Activated CD4-positive, alpha-beta T cell treated with anti-CD3 and anti-CD28 coated beads for 36 hours (primary cell): ENCODE results near the gene KLF11. TPM values are rescaled to one million over a fixed set of nuclear protein-coding genes. Genes with fewer than 3 reads are reported as not detected.

Source experiments
- ATAC-seq: fragments of 200-7000 bp; cut with Tn5 transposase; one replicate; pipeline ENCODE4 v1.10.0; 2021; ENCODE audit warnings: mild to moderate bottlenecking, moderate library complexity
- CTCF ChIA-PET: fragments of 350-600 bp; sonication (Branson Sonifier 250); formaldehyde crosslinking; loops from one replicate; lab custom pipeline; 2021; ENCODE audit warnings: antibody characterized with exemption; lab: Charles Lee
- POLR2A ChIA-PET: fragments of 350-600 bp; sonication (Branson Sonifier 250); formaldehyde crosslinking; loops from one replicate; lab custom pipeline; 2021; ENCODE audit warnings: antibody characterized with exemption, inconsistent platforms; lab: Charles Lee
- DNase-seq: peaks from one replicate; pipeline ENCODE4 v3.0.0-alpha.2; 2020
- H3K27ac Mint-ChIP-seq: one replicate; pipeline ENCODE4 v1.8.0; 2021; ENCODE audit warnings: mixed read lengths
- H3K27me3 Mint-ChIP-seq: one replicate; pipeline ENCODE4 v1.8.0; 2021; ENCODE audit warnings: mixed read lengths
- H3K36me3 Mint-ChIP-seq: one replicate; pipeline ENCODE4 v1.8.0; 2021; ENCODE audit warnings: low read depth, mixed read lengths
- H3K4me1 Mint-ChIP-seq: one replicate; pipeline ENCODE4 v1.8.0; 2021; ENCODE audit warnings: mixed read lengths
- H3K4me3 Mint-ChIP-seq: one replicate; pipeline ENCODE4 v1.8.0; 2021; ENCODE audit warnings: mild to moderate bottlenecking, moderate library complexity, mixed read lengths
- H3K9me3 Mint-ChIP-seq: one replicate; pipeline ENCODE4 v1.8.0; 2021; ENCODE audit warnings: low read depth, mixed read lengths
- intact Hi-C, 2 experiments: fragments of 100-400 bp; cut with DNase I in 1 of 2; cut with micrococcal nuclease in 1 of 2; formaldehyde crosslinking; loops; one replicate each; pipeline versions ENCODE4 v1.14.2 to v1.15.1; 2022 to 2024; cut with DNase I, micrococcal nuclease
- total RNA-seq, 2 experiments: library from RNA; stranded (reverse); gene quantifications; one replicate each; pipeline ENCODE4 v1.2.3, GENCODE V29; 2021

The KLF11 gene
- total RNA-seq, 2 experiments from 2014 or later, result 4.2 to 4.5 TPM

- H3K4me1 Mint-ChIP-seq, result peaks cover 12% of the 10 kb centered on the region
- intact Hi-C loops, result no loop called here
- ChIA-PET POLR2A (interaction anchor here (0.6 kb wide), 1 partner anchor 48 kb away, joined by 5 read pairs; no protein-coding TSS in a partner anchor), CTCF (interaction anchor here (0.6 kb wide), 1 partner anchor 494 kb away, joined by 4 read pairs; no protein-coding TSS in a partner anchor)
- H3K4me3 Mint-ChIP-seq, result peak overlapping the region; percentile 32
- no peaks in the 10 kb centered on the region for H3K36me3 Mint-ChIP-seq
- no peaks in the 10 kb centered on the region for H3K9me3 Mint-ChIP-seq
- DNase-seq (no peak), ATAC-seq (no peak)
- H3K27ac Mint-ChIP-seq, result no peak overlapping the region
- peaks cover 71% of the 10 kb centered on the region for H3K27me3 Mint-ChIP-seq
These were observed 37.4 kb downstream of the KLF11 start for GRCh38 chr2:10080536-10081304.

GRCh38 chr2:10083046-10083445 lies 39.7 kb downstream of the KLF11 start:
- Mint-ChIP-seq H3K36me3 (no peaks in the 10 kb centered on the region), H3K9me3 (no peaks in the 10 kb centered on the region), H3K27me3 (peaks cover 58% of the 10 kb centered on the region), H3K4me3 (no peak overlapping the region), H3K4me1 (peaks cover 12% of the 10 kb centered on the region), H3K27ac (no peak overlapping the region)
- POLR2A ChIA-PET, result no interaction called here
- intact Hi-C loops, result no loop called here
- CTCF ChIA-PET, result interaction anchor here (0.8 to 4.7 kb wide), 7 partner anchors 9 to 352 kb away, joined by 3 to 35 read pairs (median 5); no protein-coding TSS in a partner anchor
- DNase-seq, result no peak
- ATAC-seq, result no peak

- intact Hi-C loops, result no loop called here
- CTCF ChIA-PET, result interaction anchor here (0.6 to 4.7 kb wide), 4 partner anchors 11 to 31 kb away, joined by 3 to 35 read pairs (median 10); no protein-coding TSS in a partner anchor
- Mint-ChIP-seq H3K9me3 (no peaks in the 10 kb centered on the region), H3K27me3 (peaks cover 50% of the 10 kb centered on the region), H3K4me1 (peaks cover 12% of the 10 kb centered on the region), H3K4me3 (no peak overlapping the region), H3K36me3 (no peaks in the 10 kb centered on the region), H3K27ac (no peak overlapping the region)
- POLR2A ChIA-PET, result no interaction called here
- DNase-seq (no peak), ATAC-seq (no peak)
These were observed 40.4 kb downstream of the KLF11 start for GRCh38 chr2:10083692-10084211.

GRCh38 chr2:10084223-10084865 lies 41.0 kb downstream of the KLF11 start:
- no peak for ATAC-seq
- no peaks in the 10 kb centered on the region for H3K36me3 Mint-ChIP-seq
- no peaks in the 10 kb centered on the region for H3K9me3 Mint-ChIP-seq
- ChIA-PET POLR2A (no interaction called here), CTCF (interaction anchor here (0.6 to 4.7 kb wide), 6 partner anchors 8 to 324 kb away, joined by 3 to 35 read pairs (median 4); no protein-coding TSS in a partner anchor)
- intact Hi-C loops, result no loop called here
- no peak for DNase-seq
- H3K4me3 Mint-ChIP-seq, result no peak overlapping the region
- peaks cover 8% of the 10 kb centered on the region for H3K4me1 Mint-ChIP-seq
- no peak overlapping the region for H3K27ac Mint-ChIP-seq
- peaks cover 47% of the 10 kb centered on the region for H3K27me3 Mint-ChIP-seq

- H3K27me3 Mint-ChIP-seq, result peaks cover 54% of the 10 kb centered on the region
- H3K27ac Mint-ChIP-seq, result no peak overlapping the region
- no peak for ATAC-seq
These were observed 41.8 kb downstream of the KLF11 start for GRCh38 chr2:10085043-10085667.

GRCh38 chr2:10085668-10086059 lies 42.3 kb downstream of the KLF11 start:
- CTCF ChIA-PET, result interaction anchor here (0.5 to 4.7 kb wide), 7 partner anchors 9 to 748 kb away, joined by 3 to 35 read pairs (median 3); no protein-coding TSS in a partner anchor
- ATAC-seq (no peak), DNase-seq (no peak)
- H3K4me3 Mint-ChIP-seq, result no peak overlapping the region
- intact Hi-C loops, result no loop called here
- no peaks in the 10 kb centered on the region for H3K9me3 Mint-ChIP-seq
- POLR2A ChIA-PET, result no interaction called here
- H3K36me3 Mint-ChIP-seq, result no peaks in the 10 kb centered on the region
- peaks cover 57% of the 10 kb centered on the region for H3K27me3 Mint-ChIP-seq
- H3K4me1 Mint-ChIP-seq, result peaks cover 8% of the 10 kb centered on the region
- no peak overlapping the region for H3K27ac Mint-ChIP-seq

More at GRCh38 chr2:10085043-10085667, 41.8 kb downstream of the KLF11 start:
- POLR2A ChIA-PET, result no interaction called here
- Mint-ChIP-seq H3K36me3 (no peaks in the 10 kb centered on the region), H3K4me1 (peaks cover 8% of the 10 kb centered on the region), H3K9me3 (no peaks in the 10 kb centered on the region), H3K4me3 (no peak overlapping the region)
- CTCF ChIA-PET, result interaction anchor here (0.5 to 4.7 kb wide), 8 partner anchors 8 to 748 kb away, joined by 3 to 35 read pairs (median 3); no protein-coding TSS in a partner anchor
- intact Hi-C loops, result no loop called here
- no peak for DNase-seq

- ATAC-seq (no peak), DNase-seq (no peak)
- Mint-ChIP-seq H3K4me1 (peaks cover 5% of the 10 kb centered on the region), H3K4me3 (no peak overlapping the region), H3K9me3 (no peaks in the 10 kb centered on the region), H3K27me3 (peaks cover 55% of the 10 kb centered on the region), H3K27ac (no peak overlapping the region), H3K36me3 (no peaks in the 10 kb centered on the region)
- ChIA-PET POLR2A (no interaction called here), CTCF (interaction anchor here (1.4 to 3.2 kb wide), 2 partner anchors 10 to 14 kb away, joined by 6 to 23 read pairs; no protein-coding TSS in a partner anchor)
- intact Hi-C loops, result no loop called here
These were observed 43.6 kb downstream of the KLF11 start for GRCh38 chr2:10086950-10087349.

- CTCF ChIA-PET, result interaction anchor here (1.4 to 3.2 kb wide), 2 partner anchors 10 to 15 kb away, joined by 6 to 23 read pairs; no protein-coding TSS in a partner anchor
- no peaks in the 10 kb centered on the region for H3K9me3 Mint-ChIP-seq
- no peak for DNase-seq
- H3K36me3 Mint-ChIP-seq, result no peaks in the 10 kb centered on the region
- H3K4me3 Mint-ChIP-seq, result no peak overlapping the region
- intact Hi-C loops, result no loop called here
- peaks cover 56% of the 10 kb centered on the region for H3K27me3 Mint-ChIP-seq
- ATAC-seq, result no peak
- peaks cover 5% of the 10 kb centered on the region for H3K4me1 Mint-ChIP-seq
- POLR2A ChIA-PET, result no interaction called here
- no peak overlapping the region for H3K27ac Mint-ChIP-seq
These were observed 44.0 kb downstream of the KLF11 start for GRCh38 chr2:10087360-10087759.

GRCh38 chr2:10089565-10090190 lies 46.3 kb downstream of the KLF11 start:
- H3K4me3 Mint-ChIP-seq, result no peak overlapping the region
- H3K4me1 Mint-ChIP-seq, result peaks cover 3% of the 10 kb centered on the region
- H3K27ac Mint-ChIP-seq, result no peak overlapping the region
- peaks cover 51% of the 10 kb centered on the region for H3K27me3 Mint-ChIP-seq
- no peaks in the 10 kb centered on the region for H3K36me3 Mint-ChIP-seq
- ATAC-seq (no peak), DNase-seq (no peak)
- H3K9me3 Mint-ChIP-seq, result no peaks in the 10 kb centered on the region
- ChIA-PET CTCF (interaction anchor here (0.8 to 5.0 kb wide), 3 partner anchors 13 to 319 kb away, joined by 3 to 42 read pairs (median 10); no protein-coding TSS in a partner anchor), POLR2A (no interaction called here)
- intact Hi-C loops, result no loop called here

GRCh38 chr2:10091182-10091888 lies 48.0 kb downstream of the KLF11 start:
- peaks cover 46% of the 10 kb centered on the region for H3K27me3 Mint-ChIP-seq
- peaks cover 3% of the 10 kb centered on the region for H3K4me1 Mint-ChIP-seq
- no peaks in the 10 kb centered on the region for H3K9me3 Mint-ChIP-seq
- peak overlapping the region; percentile 31 for H3K4me3 Mint-ChIP-seq
- intact Hi-C loops, result no loop called here
- DNase-seq (peak; percentile 54), ATAC-seq (peak; percentile 52)
- CTCF ChIA-PET, result interaction anchor here (0.6 to 5.0 kb wide), 11 partner anchors 8 to 344 kb away, joined by 3 to 42 read pairs (median 4); partner anchors contain the start of gene TAF1B
- POLR2A ChIA-PET, result interaction anchor here (0.6 to 1.7 kb wide), 5 partner anchors 30 to 357 kb away, joined by 3 to 5 read pairs (median 3); partner anchors contain the start of genes ODC1 and RRM2
- H3K27ac Mint-ChIP-seq, result no peak overlapping the region
- no peaks in the 10 kb centered on the region for H3K36me3 Mint-ChIP-seq
